ENCODE results near the gene PLPP4. TPM values are rescaled to one million over a fixed set of nuclear protein-coding genes. Genes with fewer than 3 reads are reported as not detected.

The PLPP4 gene
- total and polyA plus RNA-seq, 2 donors, result 0.14 to 0.27 TPM

GRCh38 chr10:120426306-120426705 is 30.7 kb upstream of the PLPP4 start:
- Histone ChIP-seq H3K9me3 (ENCODE audit: control insufficient read depth in 2 of 2, insufficient read depth in 1 of 2, low read length in 1 of 2) (no peaks in the 10 kb centered on the region), H3K4me1 (ENCODE audit: control insufficient read depth in 2 of 2, insufficient read depth in 2 of 2, low read length in 2 of 2) (peaks cover 5 to 18% of the 10 kb centered on the region in 2 donors), H3K36me3 (ENCODE audit: control insufficient read depth in 2 of 2, insufficient read depth in 2 of 2, low read length in 1 of 2) (no peaks in the 10 kb centered on the region), H3K4me3 (ENCODE audit: low read length in 2 of 2) (no peak overlapping the region), H3K27me3 (ENCODE audit: control insufficient read depth in 2 of 2, insufficient read depth in 1 of 2, low read length in 1 of 2) (no peaks in the 10 kb centered on the region), H3K27ac (ENCODE audit: low read depth in 1 of 2, low read length in 1 of 2) (no peak overlapping the region)
- WGBS, result 97% methylated on average over 3 of the region's 3 CpGs
- DNase-seq (ENCODE audit: low read depth in 6 of 9, low spot score in 9 of 9), result no peak

- no peaks in the 10 kb centered on the region for H3K36me3 ChIP-seq (ENCODE audit: control insufficient read depth in 2 of 2, insufficient read depth in 2 of 2, low read length in 1 of 2)
- 98% methylated on average over 5 of the region's 5 CpGs for WGBS
- DNase-seq (ENCODE audit: low read depth in 6 of 9, low spot score in 9 of 9), result no peak
Observed at GRCh38 chr10:120428754-120429153, 28.3 kb upstream of the PLPP4 start.

GRCh38 chr10:120429395-120429794 is 27.6 kb upstream of the PLPP4 start:
- H3K27ac ChIP-seq (ENCODE audit: low read depth in 1 of 2, low read length in 1 of 2), result no peak overlapping the region
- H3K4me3 ChIP-seq (ENCODE audit: low read length in 2 of 2), result no peak overlapping the region
- no peaks in the 10 kb centered on the region for H3K27me3 ChIP-seq (ENCODE audit: control insufficient read depth in 2 of 2, insufficient read depth in 1 of 2, low read length in 1 of 2)
- no peaks in the 10 kb centered on the region for H3K9me3 ChIP-seq (ENCODE audit: control insufficient read depth in 2 of 2, insufficient read depth in 1 of 2, low read length in 1 of 2)
- WGBS, result 84% methylated on average over 5 of the region's 5 CpGs
- H3K36me3 ChIP-seq (ENCODE audit: control insufficient read depth in 2 of 2, insufficient read depth in 2 of 2, low read length in 1 of 2), result no peaks in the 10 kb centered on the region
- DNase-seq (ENCODE audit: low read depth in 6 of 9, low spot score in 9 of 9), result no peak
- H3K4me1 ChIP-seq (ENCODE audit: control insufficient read depth in 2 of 2, insufficient read depth in 2 of 2, low read length in 2 of 2), result peaks cover 10 to 38% of the 10 kb centered on the region in 2 donors

More at GRCh38 chr10:120428754-120429153, 28.3 kb upstream of the PLPP4 start:
- Histone ChIP-seq H3K27ac (ENCODE audit: low read depth in 1 of 2, low read length in 1 of 2) (no peak overlapping the region), H3K4me3 (ENCODE audit: low read length in 2 of 2) (no peak overlapping the region), H3K27me3 (ENCODE audit: control insufficient read depth in 2 of 2, insufficient read depth in 1 of 2, low read length in 1 of 2) (no peaks in the 10 kb centered on the region), H3K9me3 (ENCODE audit: control insufficient read depth in 2 of 2, insufficient read depth in 1 of 2, low read length in 1 of 2) (no peaks in the 10 kb centered on the region), H3K4me1 (ENCODE audit: control insufficient read depth in 2 of 2, insufficient read depth in 2 of 2, low read length in 2 of 2) (peaks cover 10 to 38% of the 10 kb centered on the region in 2 donors)

- no peaks in the 10 kb centered on the region for H3K36me3 ChIP-seq (ENCODE audit: control insufficient read depth in 2 of 2, insufficient read depth in 2 of 2, low read length in 1 of 2)
- H3K27me3 ChIP-seq (ENCODE audit: control insufficient read depth in 2 of 2, insufficient read depth in 1 of 2, low read length in 1 of 2), result no peaks in the 10 kb centered on the region
- H3K27ac ChIP-seq (ENCODE audit: low read depth in 1 of 2, low read length in 1 of 2), result no peak overlapping the region
- H3K4me1 ChIP-seq (ENCODE audit: control insufficient read depth in 2 of 2, insufficient read depth in 2 of 2, low read length in 2 of 2), result peaks cover 10 to 38% of the 10 kb centered on the region in 2 donors
- H3K4me3 ChIP-seq (ENCODE audit: low read length in 2 of 2), result no peak overlapping the region
- no peaks in the 10 kb centered on the region for H3K9me3 ChIP-seq (ENCODE audit: control insufficient read depth in 2 of 2, insufficient read depth in 1 of 2, low read length in 1 of 2)
- peak in 1 of 9 donors; percentile 25 for DNase-seq (ENCODE audit: low read depth in 6 of 9, low spot score in 9 of 9)
- WGBS, result 22% methylated on average over 8 of the region's 8 CpGs
Observed at GRCh38 chr10:120431251-120431651, 25.8 kb upstream of the PLPP4 start.

- Histone ChIP-seq H3K27ac (ENCODE audit: low read depth in 1 of 2, low read length in 1 of 2) (no peak overlapping the region), H3K4me3 (ENCODE audit: low read length in 2 of 2) (no peak overlapping the region), H3K4me1 (ENCODE audit: control insufficient read depth in 2 of 2, insufficient read depth in 2 of 2, low read length in 2 of 2) (peaks cover 10 to 38% of the 10 kb centered on the region in 2 donors), H3K27me3 (ENCODE audit: control insufficient read depth in 2 of 2, insufficient read depth in 1 of 2, low read length in 1 of 2) (no peaks in the 10 kb centered on the region), H3K36me3 (ENCODE audit: control insufficient read depth in 2 of 2, insufficient read depth in 2 of 2, low read length in 1 of 2) (no peaks in the 10 kb centered on the region), H3K9me3 (ENCODE audit: control insufficient read depth in 2 of 2, insufficient read depth in 1 of 2, low read length in 1 of 2) (no peaks in the 10 kb centered on the region)
- WGBS, result 72% methylated on average over 3 of the region's 3 CpGs
- no peak for DNase-seq (ENCODE audit: low read depth in 6 of 9, low spot score in 9 of 9)
Observed at GRCh38 chr10:120432209-120432608, 24.8 kb upstream of the PLPP4 start.

GRCh38 chr10:120433141-120433540 is 23.9 kb upstream of the PLPP4 start:
- Histone ChIP-seq H3K9me3 (ENCODE audit: control insufficient read depth in 2 of 2, insufficient read depth in 1 of 2, low read length in 1 of 2) (no peaks in the 10 kb centered on the region), H3K4me1 (ENCODE audit: control insufficient read depth in 2 of 2, insufficient read depth in 2 of 2, low read length in 2 of 2) (peaks cover 10 to 37% of the 10 kb centered on the region in 2 donors), H3K36me3 (ENCODE audit: control insufficient read depth in 2 of 2, insufficient read depth in 2 of 2, low read length in 1 of 2) (no peaks in the 10 kb centered on the region), H3K4me3 (ENCODE audit: low read length in 2 of 2) (no peak overlapping the region), H3K27ac (ENCODE audit: low read depth in 1 of 2, low read length in 1 of 2) (peak overlapping the region in 1 of 2 donors; percentile 48), H3K27me3 (ENCODE audit: control insufficient read depth in 2 of 2, insufficient read depth in 1 of 2, low read length in 1 of 2) (no peaks in the 10 kb centered on the region)
- WGBS, result 16% methylated on average over 3 of the region's 3 CpGs
- DNase-seq (ENCODE audit: low read depth in 6 of 9, low spot score in 9 of 9), result peak in 1 of 9 donors; percentile 14

GRCh38 chr10:120436439-120437112 is 20.5 kb upstream of the PLPP4 start:
- no peak for DNase-seq (ENCODE audit: low read depth in 6 of 9, low spot score in 9 of 9)
- WGBS, result 95% methylated on average over 7 of the region's 7 CpGs
- H3K27ac ChIP-seq (ENCODE audit: low read depth in 1 of 2, low read length in 1 of 2), result no peak overlapping the region
- no peaks in the 10 kb centered on the region for H3K9me3 ChIP-seq (ENCODE audit: control insufficient read depth in 2 of 2, insufficient read depth in 1 of 2, low read length in 1 of 2)
- H3K27me3 ChIP-seq (ENCODE audit: control insufficient read depth in 2 of 2, insufficient read depth in 1 of 2, low read length in 1 of 2), result no peaks in the 10 kb centered on the region
- peaks cover 5 to 17% of the 10 kb centered on the region in 2 donors for H3K4me1 ChIP-seq (ENCODE audit: control insufficient read depth in 2 of 2, insufficient read depth in 2 of 2, low read length in 2 of 2)
- H3K36me3 ChIP-seq (ENCODE audit: control insufficient read depth in 2 of 2, insufficient read depth in 2 of 2, low read length in 1 of 2), result no peaks in the 10 kb centered on the region
- H3K4me3 ChIP-seq (ENCODE audit: low read length in 2 of 2), result no peak overlapping the region

- H3K9me3 ChIP-seq (ENCODE audit: control insufficient read depth in 2 of 2, insufficient read depth in 1 of 2, low read length in 1 of 2), result no peaks in the 10 kb centered on the region
- H3K4me1 ChIP-seq (ENCODE audit: control insufficient read depth in 2 of 2, insufficient read depth in 2 of 2, low read length in 2 of 2), result peaks cover 5 to 9% of the 10 kb centered on the region in 2 donors
- no peak overlapping the region for H3K4me3 ChIP-seq (ENCODE audit: low read length in 2 of 2)
- WGBS, result 97% methylated on average over 2 of the region's 2 CpGs
- no peaks in the 10 kb centered on the region for H3K36me3 ChIP-seq (ENCODE audit: control insufficient read depth in 2 of 2, insufficient read depth in 2 of 2, low read length in 1 of 2)
- no peak for DNase-seq (ENCODE audit: low read depth in 6 of 9, low spot score in 9 of 9)
- no peaks in the 10 kb centered on the region for H3K27me3 ChIP-seq (ENCODE audit: control insufficient read depth in 2 of 2, insufficient read depth in 1 of 2, low read length in 1 of 2)
- H3K27ac ChIP-seq (ENCODE audit: low read depth in 1 of 2, low read length in 1 of 2), result no peak overlapping the region
Observed at GRCh38 chr10:120437541-120437940, 19.5 kb upstream of the PLPP4 start.

GRCh38 chr10:120451968-120452367 is 5.1 kb upstream of the PLPP4 start:
- peaks cover 0 to 29% of the 10 kb centered on the region in 2 donors for H3K4me1 ChIP-seq (ENCODE audit: control insufficient read depth in 2 of 2, insufficient read depth in 2 of 2, low read length in 2 of 2)
- H3K27me3 ChIP-seq (ENCODE audit: control insufficient read depth in 2 of 2, insufficient read depth in 1 of 2, low read length in 1 of 2), result peaks cover 7 to 22% of the 10 kb centered on the region in 2 donors

More at GRCh38 chr10:120451968-120452367, 5.1 kb upstream of the PLPP4 start:
- 95% methylated on average over 3 of the region's 3 CpGs for WGBS
- Histone ChIP-seq H3K27ac (ENCODE audit: low read depth in 1 of 2, low read length in 1 of 2) (no peak overlapping the region), H3K4me3 (ENCODE audit: low read length in 2 of 2) (no peak overlapping the region), H3K9me3 (ENCODE audit: control insufficient read depth in 2 of 2, insufficient read depth in 1 of 2, low read length in 1 of 2) (no peaks in the 10 kb centered on the region), H3K36me3 (ENCODE audit: control insufficient read depth in 2 of 2, insufficient read depth in 2 of 2, low read length in 1 of 2) (no peaks in the 10 kb centered on the region)
- DNase-seq (ENCODE audit: low read depth in 6 of 9, low spot score in 9 of 9), result no peak
